GM19463 (cell line): Measurements from ENCODE around the gene THAP4.
A peak's percentile ranks its signal among the peaks of the same experiment; 100 is the strongest.

Experiments used
- ATAC-seq: cut with Tn5 transposase; IDR thresholded peaks from one replicate; pipeline ENCODE4 v1.9.1; 2021; ENCODE audit warnings: mild to moderate bottlenecking, moderate library complexity; ENCODE audit not compliant: unreplicated experiment

The THAP4 gene

DNA sequence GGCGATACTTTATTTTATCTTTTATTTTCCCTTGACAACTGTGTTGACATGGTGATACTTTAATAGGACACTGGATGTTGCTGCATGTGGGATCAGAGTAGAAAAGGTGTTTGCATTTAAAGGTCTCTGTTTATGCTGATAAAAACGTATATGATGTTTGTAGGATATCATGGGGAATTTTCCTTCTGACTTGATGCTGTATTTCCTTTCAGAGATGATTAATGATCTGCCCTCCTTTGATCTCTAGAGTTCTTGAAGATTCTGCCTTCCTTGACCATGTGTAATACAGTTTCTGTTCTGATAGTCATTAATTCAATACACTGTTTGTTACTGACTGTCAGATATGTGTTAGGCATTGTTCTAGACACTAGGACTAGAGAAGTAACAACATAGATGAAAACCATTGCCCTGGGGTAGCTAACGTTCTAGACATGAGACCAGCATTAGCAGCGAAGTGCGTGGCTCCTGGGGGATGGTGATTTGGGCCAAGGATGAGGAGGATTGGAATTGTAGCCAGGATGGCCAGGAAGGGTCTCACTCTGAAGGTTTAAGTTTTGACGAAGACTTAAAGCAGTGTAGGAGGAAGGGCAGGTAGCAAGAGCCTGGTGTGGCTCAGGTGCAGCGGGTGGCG lies 3.3 kb upstream of the THAP4 start:
- no peak for ATAC-seq

DNA sequence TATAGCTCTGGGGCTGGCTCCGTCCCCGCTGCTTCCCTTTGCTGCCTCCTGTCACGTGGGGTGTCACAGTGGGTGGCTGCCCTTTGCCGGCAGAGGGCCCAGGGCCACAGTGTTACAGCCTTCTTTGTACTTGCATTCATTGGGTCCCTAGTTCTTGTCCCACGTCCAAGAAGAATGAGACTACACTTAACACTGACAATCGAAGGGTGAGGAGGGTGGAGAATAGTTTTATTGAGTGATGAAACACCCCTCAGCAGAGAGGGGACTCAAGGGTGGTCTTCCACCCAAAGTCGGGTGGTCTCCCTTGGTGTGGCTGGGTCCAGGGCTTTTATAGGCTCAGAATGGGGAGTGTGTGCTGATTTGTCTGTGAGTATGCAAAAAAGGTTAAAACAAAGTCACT lies 2.4 kb upstream of the THAP4 start:
- no peak for ATAC-seq

DNA sequence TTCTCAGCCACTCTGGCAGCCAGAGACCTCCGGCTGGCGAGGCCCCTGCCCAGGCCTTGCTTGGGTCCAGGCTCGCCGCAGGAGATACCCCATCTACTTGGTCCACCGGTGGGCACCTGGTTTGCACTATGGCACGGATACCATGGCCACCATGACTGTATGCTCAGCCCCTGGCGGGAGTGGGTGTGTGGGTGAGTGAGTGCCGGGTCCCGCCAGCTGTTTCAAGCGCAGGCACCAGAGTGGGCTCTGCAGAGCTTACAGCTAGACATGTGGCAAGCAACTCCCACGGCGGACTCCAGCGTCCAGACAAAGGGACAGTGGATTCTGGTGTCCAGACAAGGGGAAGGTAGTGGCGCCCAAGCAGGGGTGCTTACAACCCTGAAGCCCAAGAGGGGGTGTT lies 2.0 kb upstream of the THAP4 start:
- no peak for ATAC-seq

DNA sequence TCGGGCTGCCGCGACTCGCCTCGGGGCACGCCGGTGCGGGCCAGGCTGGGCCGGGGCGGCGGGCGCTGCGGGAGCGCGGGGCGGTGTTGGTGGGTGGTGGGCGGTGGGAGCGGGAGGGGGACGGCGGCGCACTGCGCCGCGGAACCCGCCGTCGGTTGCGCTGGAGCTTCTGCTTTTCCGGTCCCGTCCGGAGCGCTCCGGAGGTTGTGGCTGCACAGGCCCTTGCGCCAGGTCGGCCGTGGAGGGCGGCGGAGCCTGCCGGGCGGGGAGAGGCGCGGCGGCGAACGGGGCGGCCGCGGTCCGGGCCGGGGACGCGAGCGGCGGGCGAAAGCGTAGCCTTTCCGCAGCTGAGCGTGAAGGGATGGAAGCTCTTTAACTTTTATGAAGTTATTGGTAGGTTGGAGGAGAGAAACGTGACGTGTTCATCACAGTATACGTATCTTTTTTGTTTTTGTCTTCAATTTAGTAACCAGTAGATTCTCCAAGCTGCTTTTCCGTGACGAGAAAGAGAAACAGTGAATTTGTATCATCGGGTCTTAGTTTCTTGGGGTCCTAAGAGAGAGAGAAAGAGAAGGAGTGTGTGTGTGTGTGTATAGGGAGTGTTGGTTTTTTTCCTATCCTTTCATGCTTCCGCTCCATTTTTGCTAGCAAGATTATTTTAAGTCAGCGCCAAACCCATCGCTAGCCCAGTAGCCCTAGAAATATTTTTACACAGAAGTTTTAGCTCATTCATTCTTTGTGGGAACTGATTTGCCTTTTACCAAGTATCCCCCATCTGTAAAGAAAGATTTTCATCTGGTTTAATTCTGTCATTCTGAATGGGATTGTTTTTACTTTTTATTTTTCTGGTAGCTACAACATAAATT lies 1.1 kb upstream of the THAP4 start:
- no peak for ATAC-seq

DNA sequence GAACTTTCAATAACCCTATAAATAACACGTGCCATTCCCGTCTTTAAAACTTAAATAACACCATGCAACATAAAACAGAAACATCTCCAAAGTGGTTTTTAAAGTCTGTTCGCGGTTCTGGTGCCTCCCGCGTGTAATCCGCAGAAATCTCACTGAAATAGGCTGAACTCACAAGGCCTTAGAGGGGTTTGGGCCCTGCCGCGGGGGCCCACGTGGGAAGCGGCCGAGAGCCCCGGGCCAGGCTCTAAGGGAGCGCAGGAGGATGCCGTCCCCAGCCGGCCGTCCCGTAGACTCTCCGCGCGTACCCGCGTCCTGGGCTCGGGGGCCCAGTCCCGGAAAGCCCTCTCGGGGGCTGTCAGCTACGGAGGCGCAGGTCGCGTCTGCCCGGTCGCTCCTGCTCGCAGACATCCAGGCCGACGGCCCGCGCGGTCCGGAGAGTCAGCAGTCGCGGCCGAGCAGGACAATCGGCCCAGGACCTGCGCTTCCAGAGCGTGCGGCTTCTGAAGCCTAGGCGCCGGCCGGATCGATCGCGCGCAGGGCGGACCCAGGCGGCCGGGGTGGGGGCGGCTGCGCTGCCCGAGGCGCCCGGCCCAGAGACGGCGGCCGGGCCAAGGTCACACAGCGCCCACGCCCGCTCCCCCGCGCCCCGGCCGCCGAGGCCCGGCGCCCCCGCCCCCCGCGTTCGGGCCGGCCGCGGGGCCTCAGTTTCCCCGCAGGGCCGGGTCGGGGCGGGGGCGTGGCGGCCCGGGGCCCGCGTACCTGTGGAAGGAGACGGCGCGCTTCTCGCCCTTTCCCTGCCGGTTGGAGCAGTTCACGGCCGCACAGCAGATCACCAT lies 558 bp downstream of the THAP4 start:
- peak; percentile 38 for ATAC-seq

DNA sequence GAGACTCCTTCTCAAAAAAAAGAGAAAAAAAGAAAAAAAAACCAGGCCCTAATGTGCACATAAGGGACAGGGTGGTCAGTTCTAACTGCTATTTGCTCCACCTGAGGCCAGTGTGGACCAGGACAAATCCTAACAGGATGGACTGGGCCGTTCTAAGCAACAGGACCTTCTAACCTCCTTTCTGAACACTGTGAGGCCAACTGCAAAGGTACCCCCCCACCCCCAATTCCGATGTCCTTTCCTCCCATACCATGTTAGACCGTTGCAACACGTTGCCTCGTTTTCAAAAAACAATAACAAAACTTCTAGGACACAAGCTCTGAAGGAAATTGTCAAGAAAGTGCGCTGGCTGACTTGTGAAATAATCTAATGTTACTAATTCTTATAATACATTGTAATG lies 1.2 kb downstream of the THAP4 start:
- ATAC-seq = no peak

DNA sequence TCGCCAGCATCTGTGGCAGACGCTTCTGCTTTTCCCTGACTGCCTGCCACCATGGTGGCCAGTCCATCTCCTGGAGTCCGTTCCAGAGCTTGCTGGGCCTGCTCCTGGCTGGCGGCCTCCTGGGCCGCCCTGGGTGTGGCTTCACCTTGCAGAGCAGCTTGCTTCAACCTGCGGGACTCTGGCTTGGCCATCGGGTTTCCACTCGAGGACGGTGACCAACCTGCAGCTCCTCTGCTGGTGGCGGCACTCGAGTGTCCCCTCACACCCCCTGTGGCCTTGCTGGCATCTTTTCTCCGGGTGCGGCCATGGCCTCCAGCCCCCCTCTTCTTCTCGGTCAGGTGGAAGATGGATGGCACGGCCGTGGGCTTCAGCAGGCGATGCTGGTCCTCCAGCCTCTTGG lies 3.4 kb downstream of the THAP4 start:
- no peak for ATAC-seq

DNA sequence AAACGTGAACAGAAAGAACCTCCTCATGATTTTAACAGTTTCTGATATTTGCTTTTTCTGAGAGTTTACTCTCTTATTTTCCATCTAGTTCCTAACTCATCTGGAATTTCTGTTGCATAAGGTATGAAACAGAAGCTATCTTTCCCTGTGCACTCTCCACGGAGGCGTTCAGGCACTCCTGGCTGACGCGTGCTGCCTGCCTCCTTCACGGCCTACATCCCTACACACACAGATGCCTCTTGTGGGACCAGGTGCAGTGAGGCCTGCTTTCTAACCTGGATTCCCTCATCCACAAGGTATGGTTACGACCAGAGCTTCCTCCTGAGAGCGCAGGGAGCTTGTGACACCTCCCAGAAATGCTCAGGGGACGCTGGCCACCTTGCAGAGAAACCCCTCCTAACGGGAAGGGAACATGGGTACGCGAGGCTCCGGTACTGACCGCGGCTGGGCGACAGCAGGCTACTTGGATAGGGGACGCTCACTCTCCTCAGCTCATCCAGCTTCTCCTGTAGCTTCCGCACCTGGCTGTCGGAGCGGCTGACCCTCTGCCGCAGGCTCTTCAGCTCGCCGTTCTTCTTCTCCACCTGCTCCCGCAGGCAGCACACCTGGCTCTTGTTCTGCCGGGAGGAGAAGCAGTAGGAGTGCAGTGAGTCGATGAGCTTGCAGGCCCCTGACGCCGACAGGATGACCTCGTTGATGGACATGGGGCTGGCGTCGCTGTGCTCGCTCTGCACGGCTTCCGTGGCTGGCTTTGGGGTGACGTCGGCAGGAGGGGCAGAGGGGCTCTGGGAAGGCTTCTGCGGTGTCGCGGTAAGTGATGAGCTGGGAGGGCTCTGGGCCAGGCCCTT lies 4.3 kb downstream of the THAP4 start:
- no peak for ATAC-seq

DNA sequence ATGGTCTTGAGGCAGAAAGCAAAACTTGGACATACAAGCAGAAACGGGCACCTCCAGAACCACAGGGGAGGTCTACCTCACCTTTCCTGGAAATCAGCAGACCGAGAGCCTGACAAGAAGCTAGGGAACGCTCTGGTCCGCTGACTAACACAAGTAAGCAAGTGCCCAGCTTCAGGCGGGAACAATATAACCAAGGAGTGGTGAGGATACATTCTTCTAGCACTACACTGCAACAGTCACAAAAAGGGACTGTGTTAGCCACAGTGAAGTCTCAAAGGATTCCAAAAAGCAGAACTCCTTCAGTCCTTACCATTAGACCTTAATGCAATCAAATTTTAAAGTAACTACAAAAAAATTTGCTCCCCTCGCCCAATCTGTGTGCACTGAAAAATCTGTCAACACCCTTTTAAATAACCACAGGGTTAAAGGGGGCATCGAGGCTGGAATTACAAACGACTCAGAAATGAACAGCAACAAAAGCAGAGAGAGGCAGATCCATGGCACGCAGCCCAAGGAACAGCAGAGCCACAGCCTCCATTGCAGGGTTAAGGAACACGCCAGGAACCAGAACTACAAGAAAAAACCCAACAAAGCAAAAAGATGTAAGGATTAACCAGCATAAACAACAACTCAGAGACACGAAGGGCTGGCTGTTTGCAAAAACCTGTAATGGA lies 7.1 kb downstream of the THAP4 start:
- no peak for ATAC-seq

DNA sequence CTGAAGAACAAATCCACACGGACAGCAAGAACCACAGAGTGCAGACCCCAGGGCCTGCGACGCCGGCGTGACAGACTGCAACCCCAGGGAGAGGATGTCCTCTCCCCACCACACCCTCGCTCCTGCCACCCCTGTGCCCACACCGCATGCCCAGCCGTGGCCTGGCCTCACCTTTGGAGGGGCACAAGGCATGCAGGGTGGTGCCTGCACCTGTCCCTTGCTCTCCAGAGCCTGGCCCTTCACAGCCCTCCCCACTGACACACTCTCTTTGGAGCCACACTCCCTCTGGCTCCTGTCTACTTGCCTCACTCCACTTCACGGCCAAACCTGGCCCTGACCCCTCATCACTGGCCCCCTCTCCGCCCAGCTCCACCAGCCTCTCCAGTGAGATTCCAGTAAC lies 9.3 kb downstream of the THAP4 start:
- no peak for ATAC-seq

DNA sequence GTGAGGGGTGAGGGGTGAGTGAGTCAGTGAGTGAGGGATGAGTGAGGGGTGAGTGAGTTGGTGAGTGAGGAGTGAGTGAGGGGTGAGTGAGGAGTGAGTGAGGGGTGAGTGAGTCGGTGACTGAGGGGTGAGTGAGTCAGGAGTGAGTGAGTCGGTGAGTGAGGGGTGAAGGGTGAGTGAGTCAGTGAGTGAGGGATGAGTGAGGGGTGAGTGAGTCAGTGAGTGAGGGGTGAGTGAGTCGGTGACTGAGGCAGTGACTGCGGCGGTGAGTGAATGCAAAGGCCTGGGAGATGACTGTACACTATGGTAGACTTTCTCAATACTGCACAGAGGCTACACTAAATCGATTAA lies 16.6 kb downstream of the THAP4 start:
- no peak for ATAC-seq

DNA sequence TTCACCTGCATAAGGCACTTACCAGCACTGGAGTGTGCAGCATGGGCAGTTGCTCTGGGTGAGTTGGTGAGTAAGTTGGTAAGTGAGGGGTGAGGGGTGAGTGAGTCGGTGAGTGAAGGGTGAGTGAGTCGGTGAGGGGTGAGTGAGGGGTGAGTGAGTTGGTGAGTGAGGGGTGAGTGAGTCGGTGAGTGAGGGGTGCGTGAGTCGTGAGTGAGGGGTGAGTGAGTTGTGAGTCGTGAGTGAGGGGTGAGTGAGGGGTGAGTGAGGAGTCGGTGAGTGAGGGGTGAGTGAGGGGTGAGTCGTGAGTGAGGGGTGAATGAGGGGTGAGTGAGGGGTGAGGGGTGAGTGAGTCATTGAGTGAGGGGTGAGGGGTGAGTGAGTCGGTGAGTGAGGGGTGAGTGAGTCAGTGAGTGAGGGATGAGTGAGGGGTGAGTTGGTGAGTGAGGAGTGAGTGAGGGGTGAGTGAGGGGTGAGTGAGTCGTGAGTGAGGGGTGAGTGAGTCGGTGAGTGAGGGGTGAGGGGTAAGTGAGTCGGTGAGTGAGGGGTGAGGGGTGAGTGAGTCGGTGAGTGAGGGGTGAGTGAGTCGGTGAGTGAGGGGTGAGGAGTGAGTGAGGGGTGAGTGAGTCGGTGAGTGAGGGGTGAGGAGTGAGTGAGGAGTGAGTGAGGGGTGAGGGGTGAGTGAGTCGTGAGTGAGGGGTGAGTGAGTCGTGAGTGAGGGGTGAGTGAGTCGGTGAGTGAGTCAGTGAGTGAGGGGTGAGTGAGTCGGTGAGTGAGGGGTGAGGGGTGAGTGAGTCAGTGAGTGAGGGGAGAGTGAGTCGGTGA lies 17.1 kb downstream of the THAP4 start:
- ATAC-seq = no peak

DNA sequence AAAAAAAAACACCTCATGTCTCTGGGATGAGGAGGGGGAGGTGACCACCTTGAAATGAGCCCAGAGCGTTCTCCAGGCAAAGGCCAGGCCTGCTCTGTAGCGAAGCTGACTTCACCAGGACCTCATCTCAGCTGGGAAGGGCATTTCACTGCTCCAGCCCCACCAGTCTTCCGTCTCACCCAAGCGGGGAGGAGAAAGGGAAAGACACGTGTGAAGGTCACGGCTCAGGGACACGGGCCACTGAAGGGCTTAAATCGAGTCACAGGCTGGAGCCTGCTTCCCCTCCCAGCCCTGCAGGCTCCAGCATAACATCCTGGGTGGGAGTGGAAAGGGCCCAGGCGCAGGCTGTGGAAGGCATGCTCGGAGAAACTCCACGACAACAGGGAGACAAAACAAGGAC lies 18.1 kb downstream of the THAP4 start:
- ATAC-seq = no peak

DNA sequence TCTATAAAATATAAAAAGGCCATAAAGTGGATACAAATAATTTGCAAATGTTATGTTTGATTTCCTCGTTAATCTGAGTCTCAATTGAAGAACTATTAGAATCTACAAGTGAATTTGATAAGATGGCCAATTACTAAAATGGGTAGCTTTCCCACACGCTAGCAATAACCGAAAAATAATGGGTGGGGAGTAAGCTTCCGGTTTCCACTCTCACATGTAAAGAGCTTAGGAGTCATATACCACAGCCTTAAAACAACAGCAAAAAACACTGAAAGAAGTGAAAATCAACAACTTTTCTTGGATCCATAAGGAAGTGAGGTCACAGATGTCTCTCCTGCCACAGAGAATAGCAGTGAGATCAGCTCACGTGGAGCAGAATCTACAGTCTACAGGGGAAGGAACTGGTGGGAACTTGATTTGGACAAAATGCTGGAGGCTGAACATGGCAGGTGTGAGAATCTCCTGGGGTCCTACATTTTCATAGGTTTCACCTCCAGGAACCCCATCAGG lies 18.6 kb downstream of the THAP4 start:
- ATAC-seq = no peak

DNA sequence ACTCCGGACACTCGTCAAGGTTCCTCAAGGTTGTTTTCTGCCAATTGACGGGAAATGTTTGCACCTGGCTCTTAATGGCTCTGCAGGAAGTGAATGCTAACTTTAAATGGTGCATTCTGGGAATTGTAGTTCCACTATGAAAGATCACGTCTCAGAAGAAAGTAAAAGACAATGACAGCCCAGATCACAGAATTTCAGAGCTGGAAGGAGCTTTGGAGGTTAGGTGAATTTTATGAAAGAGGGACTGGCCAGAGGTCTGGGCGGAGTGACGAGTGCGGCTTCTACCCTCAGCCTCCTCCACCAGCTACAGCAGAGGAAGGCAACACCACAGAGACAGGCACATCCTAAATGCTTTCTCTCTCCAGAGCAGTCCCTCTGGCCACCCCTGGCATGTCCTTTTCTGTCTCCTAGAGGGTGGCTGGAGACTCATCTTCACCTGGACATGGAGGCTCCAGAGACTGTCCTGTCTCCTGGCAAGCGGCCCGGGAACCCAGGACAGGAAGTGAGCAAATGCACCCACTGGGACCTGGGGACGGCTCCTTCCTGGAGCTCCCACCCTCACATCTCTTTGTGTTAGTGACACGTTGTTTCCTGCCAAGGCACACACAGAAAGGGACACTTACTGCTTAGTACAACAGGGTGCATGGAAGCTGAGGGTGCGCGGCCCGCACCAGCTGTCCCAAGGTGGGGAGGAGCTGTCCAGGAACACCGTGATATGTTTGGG lies 19.4 kb downstream of the THAP4 start:
- no peak for ATAC-seq

DNA sequence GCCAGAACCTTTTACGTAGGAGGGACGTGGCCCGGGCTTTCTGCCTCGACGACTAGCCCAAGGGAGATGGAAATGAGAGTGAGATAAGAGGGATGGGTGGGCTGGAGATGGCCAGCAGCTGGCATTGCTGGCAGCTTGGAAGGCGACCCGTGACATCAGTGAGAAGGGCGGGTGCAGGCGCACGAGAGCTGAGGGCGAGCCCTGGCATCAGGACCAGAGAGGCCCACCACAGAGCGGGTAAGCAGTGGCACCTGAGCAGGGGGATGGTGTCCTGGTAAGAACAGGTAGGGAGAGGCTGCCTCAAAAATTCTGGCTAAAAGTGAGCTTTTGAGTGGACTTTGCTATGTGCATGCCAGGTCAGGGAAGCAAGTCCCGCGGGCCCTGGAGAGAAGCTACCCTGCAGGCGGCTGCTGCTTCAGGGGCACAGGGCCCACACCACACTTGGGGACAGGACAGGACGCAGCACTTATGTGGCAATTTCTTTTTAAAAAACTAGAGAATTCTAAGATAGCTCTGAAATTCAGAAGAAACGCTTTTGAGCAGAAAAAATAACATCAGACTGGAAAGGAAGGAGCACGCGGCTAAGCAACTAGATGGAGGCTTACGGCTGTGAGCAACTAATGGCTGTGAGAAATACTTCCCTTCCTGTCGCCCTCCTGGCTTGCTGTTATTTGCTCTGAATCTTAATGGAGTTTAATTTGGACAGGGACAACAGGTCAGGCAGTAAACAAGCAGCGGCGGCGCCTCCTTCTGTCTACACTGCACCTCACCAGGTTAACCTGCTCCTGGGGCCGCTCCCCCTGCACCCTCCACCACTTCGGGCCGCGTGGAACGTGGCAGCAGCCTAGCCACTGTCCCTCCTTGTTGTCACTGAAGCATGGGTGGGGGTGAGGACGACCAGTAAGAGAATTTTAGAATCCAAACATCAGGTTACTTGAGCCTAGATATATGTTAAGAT lies 20.5 kb downstream of the THAP4 start:
- ATAC-seq = no peak

DNA sequence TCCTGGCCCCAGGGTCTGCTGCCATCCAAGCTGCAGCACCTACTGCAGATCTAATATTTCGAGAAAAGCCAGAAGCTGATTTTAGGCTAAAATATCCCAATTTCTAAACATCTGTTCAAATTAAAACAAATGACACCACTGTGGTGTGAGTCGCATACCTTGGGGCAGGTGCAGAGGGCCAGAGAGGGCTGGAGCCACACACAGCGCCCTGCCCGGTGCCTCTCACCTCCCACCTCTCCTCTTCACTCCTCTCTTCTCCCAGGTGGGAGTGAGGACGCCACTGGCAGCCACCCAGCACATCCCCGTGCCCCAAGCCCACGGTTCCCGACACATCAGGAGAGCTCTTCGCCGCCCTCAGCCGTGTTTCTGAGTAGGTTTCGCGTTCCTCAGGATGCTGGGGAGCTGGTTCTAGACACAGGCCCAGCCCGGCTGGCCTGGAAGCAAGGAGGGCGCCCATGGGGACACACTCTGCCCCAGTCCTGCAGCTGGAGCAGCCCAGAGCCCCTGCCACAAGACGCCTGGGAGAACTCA lies 21.4 kb downstream of the THAP4 start:
- no peak for ATAC-seq
